Stimulated activated CD4-positive, alpha-beta T cell treated with anti-CD3 and anti-CD28 coated beads, Interleukin-1b, Interleukin-23, amount 100 ng/mL, for 4 hours (primary cell): ENCODE results near the gene TRIM3.

Source experiments
- DNase-seq, 2 donors: peaks; one replicate each; pipeline ENCODE4 v3.0.0-alpha.2; 2020; ENCODE audit warnings: low read depth in 2 of 2

Gene TRIM3

DNA sequence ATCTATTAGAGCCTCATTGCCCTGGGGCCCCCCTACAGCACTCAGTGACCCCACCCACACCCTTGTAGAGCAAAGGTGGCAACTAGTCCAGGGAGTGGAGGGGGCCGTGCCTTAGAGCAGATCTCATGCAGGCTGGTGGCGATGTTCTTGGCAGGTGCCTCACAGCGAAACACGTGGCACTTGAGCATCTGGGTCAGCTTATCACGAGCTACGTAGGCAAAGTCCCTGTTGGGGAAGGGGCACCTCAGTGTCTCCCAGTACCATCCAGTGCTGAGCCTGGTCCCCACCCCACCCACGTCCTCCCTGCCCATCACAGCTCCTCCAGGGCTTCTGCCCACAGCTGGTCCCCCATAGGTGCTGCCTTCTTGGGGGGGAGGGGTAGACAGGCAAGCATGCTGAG, 72.3 kb downstream of the TRIM3 start:
- DNase-seq = no peak

DNA sequence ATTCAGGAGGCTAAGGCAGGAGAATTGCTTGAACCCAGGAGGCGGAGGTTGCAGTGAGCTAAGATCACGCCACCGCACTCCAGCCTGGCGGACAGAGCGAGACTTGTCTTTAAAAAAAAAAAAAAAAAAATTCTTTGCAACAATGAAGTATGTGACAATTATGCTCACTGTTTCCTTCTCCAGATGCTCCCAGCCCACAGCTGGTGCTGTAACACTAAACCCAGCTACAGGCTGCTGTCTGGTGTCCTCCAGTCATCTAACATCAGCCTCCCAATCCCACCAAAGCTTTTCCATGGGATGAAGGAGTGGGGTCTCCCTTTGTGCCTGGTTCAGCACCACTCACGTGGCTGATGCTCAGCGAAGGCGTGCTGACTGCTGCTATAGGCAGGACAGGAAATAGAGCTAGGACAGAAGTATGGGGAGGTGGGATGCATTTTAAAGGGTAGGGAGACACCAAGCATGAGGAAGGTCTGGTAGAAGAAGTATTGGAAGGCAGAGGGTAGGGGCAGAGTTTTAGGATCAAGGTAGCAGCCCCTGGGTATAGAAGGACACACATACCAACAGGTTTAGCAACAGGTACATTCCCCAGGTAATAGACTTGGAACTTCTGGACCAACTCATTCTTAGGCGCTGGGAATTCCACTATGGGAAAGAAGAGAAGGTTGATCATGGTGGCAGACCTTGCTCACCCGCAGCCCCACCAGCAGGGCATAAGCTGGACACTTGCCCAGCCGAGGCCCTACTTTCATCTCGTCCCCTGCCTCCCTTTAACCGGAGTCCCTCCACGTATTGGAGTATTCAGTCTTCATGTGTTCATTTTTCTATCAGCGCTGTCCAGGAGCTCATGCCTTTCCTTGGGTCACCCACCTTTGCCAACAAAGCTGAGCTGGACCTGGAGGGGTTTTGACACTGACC, 73.1 kb downstream of the TRIM3 start:
- DNase-seq = no peak
